ENCODE data around the gene CTNNA2.

The CTNNA2 gene

GRCh38 chr2:79758749-79759282 lies 246.0 kb downstream of the CTNNA2 start:
- TF ChIP-seq MAX (IDR thresholded peaks at IDR 0.05), result no peak
- TF ChIP-seq RAD21 (IDR thresholded peaks at IDR 0.05; ENCODE audit: low read depth), result no peak
- no peak for TF ChIP-seq CREB1 (IDR thresholded peaks at IDR 0.05; ENCODE audit: low read depth)
- no peak for TF ChIP-seq NFIC (IDR thresholded peaks at IDR 0.05)

GRCh38 chr2:79770926-79771325 lies 258.1 kb downstream of the CTNNA2 start:
- no peak for TF ChIP-seq YY1 (IDR thresholded peaks at IDR 0.05; ENCODE audit: low read depth)
- no peak for TF ChIP-seq TCF12 (IDR thresholded peaks at IDR 0.05; ENCODE audit: low read depth)
- no peak for TF ChIP-seq TAF1 (IDR thresholded peaks at IDR 0.05; ENCODE audit: low read depth)
- no peak for TF ChIP-seq RAD21 (IDR thresholded peaks at IDR 0.05; ENCODE audit: low read depth)
- no peak for TF ChIP-seq REST (IDR thresholded peaks at IDR 0.05; ENCODE audit: low read depth)
- TF ChIP-seq EP300 (IDR thresholded peaks at IDR 0.05; ENCODE audit: borderline replicate concordance), result no peak
- TF ChIP-seq EGR1 (IDR thresholded peaks at IDR 0.05), result no peak
- no peak for TF ChIP-seq FOXM1 (IDR thresholded peaks at IDR 0.05; ENCODE audit: borderline replicate concordance, low read depth)
- no peak for TF ChIP-seq CREB1 (IDR thresholded peaks at IDR 0.05; ENCODE audit: low read depth)
- TF ChIP-seq MAX (IDR thresholded peaks at IDR 0.05), result no peak
- no peak for TF ChIP-seq NFIC (IDR thresholded peaks at IDR 0.05)

GRCh38 chr2:79771493-79771892 lies 258.6 kb downstream of the CTNNA2 start:
- TF ChIP-seq EGR1 (IDR thresholded peaks at IDR 0.05) (no peak), NFIC (IDR thresholded peaks at IDR 0.05) (no peak), RAD21 (IDR thresholded peaks at IDR 0.05; ENCODE audit: low read depth) (no peak), CEBPB (IDR thresholded peaks at IDR 0.05) (no peak), FOXM1 (IDR thresholded peaks at IDR 0.05; ENCODE audit: borderline replicate concordance, low read depth) (no peak), USF1 (IDR thresholded peaks at IDR 0.05) (no peak), TAF1 (IDR thresholded peaks at IDR 0.05; ENCODE audit: low read depth) (no peak), CREB1 (IDR thresholded peaks at IDR 0.05; ENCODE audit: low read depth) (no peak), TEAD4 (IDR thresholded peaks at IDR 0.05) (no peak), MAX (IDR thresholded peaks at IDR 0.05) (no peak)

GRCh38 chr2:79774016-79774415 lies 261.2 kb downstream of the CTNNA2 start:
- no peak for TF ChIP-seq CEBPB (IDR thresholded peaks at IDR 0.05)
- no peak for TF ChIP-seq FOXM1 (IDR thresholded peaks at IDR 0.05; ENCODE audit: borderline replicate concordance, low read depth)
- no peak for TF ChIP-seq USF1 (IDR thresholded peaks at IDR 0.05)
- no peak for TF ChIP-seq TCF12 (IDR thresholded peaks at IDR 0.05; ENCODE audit: low read depth)
- TF ChIP-seq EP300 (IDR thresholded peaks at IDR 0.05; ENCODE audit: borderline replicate concordance), result no peak
- TF ChIP-seq TAF1 (IDR thresholded peaks at IDR 0.05; ENCODE audit: low read depth), result no peak
- no peak for TF ChIP-seq REST (IDR thresholded peaks at IDR 0.05; ENCODE audit: low read depth)
- no peak for TF ChIP-seq YY1 (IDR thresholded peaks at IDR 0.05; ENCODE audit: low read depth)
- no peak for TF ChIP-seq RAD21 (IDR thresholded peaks at IDR 0.05; ENCODE audit: low read depth)
- TF ChIP-seq NFIC (IDR thresholded peaks at IDR 0.05), result no peak
- TF ChIP-seq MAX (IDR thresholded peaks at IDR 0.05), result no peak

GRCh38 chr2:79776461-79776860 lies 263.6 kb downstream of the CTNNA2 start:
- TF ChIP-seq NFIC (IDR thresholded peaks at IDR 0.05) (no peak), RAD21 (IDR thresholded peaks at IDR 0.05; ENCODE audit: low read depth) (no peak)

GRCh38 chr2:79780781-79781180 lies 267.9 kb downstream of the CTNNA2 start:
- no peak for TF ChIP-seq ZBTB7A (IDR thresholded peaks at IDR 0.05; ENCODE audit: low read depth)
- TF ChIP-seq CEBPB (IDR thresholded peaks at IDR 0.05), result no peak
- TF ChIP-seq MAX (IDR thresholded peaks at IDR 0.05), result no peak
- TF ChIP-seq EP300 (IDR thresholded peaks at IDR 0.05; ENCODE audit: borderline replicate concordance), result no peak
- TF ChIP-seq FOXM1 (IDR thresholded peaks at IDR 0.05; ENCODE audit: borderline replicate concordance, low read depth), result no peak
- TF ChIP-seq USF1 (IDR thresholded peaks at IDR 0.05), result no peak
- TF ChIP-seq TCF12 (IDR thresholded peaks at IDR 0.05; ENCODE audit: low read depth), result no peak
- no peak for TF ChIP-seq CREB1 (IDR thresholded peaks at IDR 0.05; ENCODE audit: low read depth)
- TF ChIP-seq RAD21 (IDR thresholded peaks at IDR 0.05; ENCODE audit: low read depth), result no peak
